Mucosa of rectum (tissue), 2 donors: ENCODE results near the gene RGS6.

Source experiments
- H3K27ac ChIP-seq, 2 donors: one replicate each; pipeline ENCODE4 v1.7.0; 2013; ENCODE audit warnings: inconsistent platforms in 2 of 2, low read depth in 2 of 2, low read length in 2 of 2
- H3K27me3 ChIP-seq, 2 donors: one replicate each; pipeline ENCODE4 v1.7.0; 2013; ENCODE audit warnings: low read length in 2 of 2; ENCODE audit not compliant: control insufficient read depth in 2 of 2, insufficient read depth in 2 of 2
- H3K36me3 ChIP-seq, 2 donors: one replicate each; pipeline ENCODE4 v1.7.0; 2013; ENCODE audit warnings: low read length in 2 of 2; ENCODE audit not compliant: control insufficient read depth in 2 of 2, insufficient read depth in 2 of 2
- H3K4me1 ChIP-seq, 2 donors: one replicate each; pipeline ENCODE4 v1.7.0; 2013; ENCODE audit warnings: low read length in 2 of 2, mild to moderate bottlenecking in 1 of 2; ENCODE audit not compliant: control insufficient read depth in 2 of 2, insufficient read depth in 2 of 2
- H3K4me3 ChIP-seq, 2 donors: one replicate each; pipeline ENCODE4 v1.7.0; 2013; ENCODE audit warnings: low read length in 2 of 2
- H3K9ac ChIP-seq, 2 donors: one replicate each; pipeline ENCODE4 v1.7.0; 2013; ENCODE audit warnings: low read length in 2 of 2, low read depth in 1 of 2, mild to moderate bottlenecking in 1 of 2
- H3K9me3 ChIP-seq, 2 donors: one replicate each; pipeline ENCODE4 v1.7.0; 2013; ENCODE audit warnings: low read length in 2 of 2; ENCODE audit not compliant: control insufficient read depth in 2 of 2
- donor health status: healthy.
- donor health status: Normal muscosa, but diverticular disease.

Gene RGS6

DNA sequence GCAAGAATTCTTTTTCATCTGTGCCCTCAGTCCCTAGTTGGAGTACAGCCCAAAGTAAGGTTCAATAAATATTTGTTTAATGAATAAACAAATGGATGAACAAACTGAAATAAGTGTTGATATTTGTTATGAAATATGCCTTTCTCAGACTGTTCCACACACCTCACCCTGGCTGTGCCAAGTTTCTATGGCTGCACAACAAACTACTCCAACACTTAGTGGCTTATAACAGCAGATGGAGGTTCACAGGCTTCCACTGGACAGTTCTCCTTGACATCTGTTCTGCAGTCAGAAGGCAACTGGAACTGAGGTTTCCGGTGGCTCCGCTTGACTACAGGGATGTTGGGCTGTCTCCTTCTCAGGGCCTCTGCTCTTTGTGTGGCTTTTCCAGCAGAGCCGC, 197.1 kb downstream of the RGS6 start:
- no peak overlapping the region for H3K9ac ChIP-seq
- H3K36me3 ChIP-seq = no peaks in the 10 kb centered on the region
- no peaks in the 10 kb centered on the region for H3K4me1 ChIP-seq
- H3K4me3 ChIP-seq = no peak overlapping the region
- H3K9me3 ChIP-seq = no peaks in the 10 kb centered on the region
- H3K27ac ChIP-seq = no peak overlapping the region
- no peaks in the 10 kb centered on the region for H3K27me3 ChIP-seq

DNA sequence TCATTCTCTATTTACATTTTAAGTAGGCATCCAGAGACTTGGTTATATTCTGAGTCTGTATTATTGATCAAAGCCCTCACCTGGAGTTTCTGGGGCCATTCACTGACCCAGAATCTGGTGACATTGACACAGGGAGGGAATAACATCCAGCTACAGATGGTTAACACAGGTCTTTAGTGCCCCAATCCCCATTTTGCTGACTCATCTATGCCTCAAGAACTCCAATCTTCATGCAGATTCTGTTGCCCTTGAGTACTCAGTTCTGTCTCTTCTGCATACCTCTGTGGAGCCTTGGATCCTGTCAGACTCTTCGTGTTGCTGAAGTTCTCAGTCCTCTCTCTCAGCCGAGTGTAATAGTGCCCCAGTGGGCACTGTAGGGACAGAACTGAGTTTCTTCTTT, 208.9 kb downstream of the RGS6 start:
- no peaks in the 10 kb centered on the region for H3K36me3 ChIP-seq
- no peaks in the 10 kb centered on the region for H3K9me3 ChIP-seq
- no peaks in the 10 kb centered on the region for H3K27me3 ChIP-seq
- H3K27ac ChIP-seq = no peak overlapping the region
- no peak overlapping the region for H3K9ac ChIP-seq
- H3K4me1 ChIP-seq = no peaks in the 10 kb centered on the region
- no peak overlapping the region for H3K4me3 ChIP-seq

DNA sequence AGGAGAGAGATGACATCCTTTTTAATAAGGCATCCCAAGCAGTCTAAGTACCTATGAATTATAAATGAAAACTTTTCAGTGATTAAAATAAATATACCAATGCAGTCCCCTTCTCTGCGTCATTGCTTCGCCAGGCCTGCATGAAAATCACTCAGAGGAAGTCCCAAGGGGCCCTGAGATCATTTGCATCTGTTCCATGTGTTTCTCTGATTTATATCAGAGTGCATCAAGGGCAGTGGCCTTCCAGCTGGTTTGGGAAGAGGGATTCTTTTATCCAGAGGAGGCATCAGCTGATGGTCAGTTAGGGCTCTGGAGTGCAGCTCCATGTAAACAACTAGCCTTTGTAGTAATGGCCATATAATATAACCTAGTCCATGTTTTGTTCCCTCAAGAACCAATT, 210.1 kb downstream of the RGS6 start:
- Histone ChIP-seq H3K27me3 (no peaks in the 10 kb centered on the region), H3K27ac (no peak overlapping the region), H3K9ac (no peak overlapping the region), H3K4me3 (no peak overlapping the region), H3K36me3 (no peaks in the 10 kb centered on the region), H3K9me3 (no peaks in the 10 kb centered on the region), H3K4me1 (no peaks in the 10 kb centered on the region)

DNA sequence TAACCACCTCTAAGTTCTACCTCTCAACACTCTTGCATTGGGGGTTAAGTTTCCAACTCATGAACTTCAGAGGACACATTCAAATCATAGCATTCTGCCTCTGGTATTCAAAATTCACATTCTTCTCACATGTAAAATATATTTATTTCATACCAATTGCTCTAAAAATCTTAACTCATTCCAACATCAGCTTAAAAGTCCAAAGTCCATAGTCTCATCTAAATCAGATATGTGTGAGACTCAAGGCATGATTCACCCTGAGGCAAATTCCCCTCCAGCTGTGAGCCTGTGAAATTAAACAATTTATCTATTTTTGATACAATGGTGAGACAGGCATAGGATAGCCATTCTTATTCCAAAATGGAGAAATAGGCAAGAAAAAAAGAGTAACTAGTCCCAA, 214.0 kb downstream of the RGS6 start:
- no peak overlapping the region for H3K4me3 ChIP-seq
- no peaks in the 10 kb centered on the region for H3K27me3 ChIP-seq
- H3K36me3 ChIP-seq = no peaks in the 10 kb centered on the region
- H3K9ac ChIP-seq = no peak overlapping the region
- H3K9me3 ChIP-seq = no peaks in the 10 kb centered on the region
- H3K4me1 ChIP-seq = no peaks in the 10 kb centered on the region
- H3K27ac ChIP-seq = no peak overlapping the region

DNA sequence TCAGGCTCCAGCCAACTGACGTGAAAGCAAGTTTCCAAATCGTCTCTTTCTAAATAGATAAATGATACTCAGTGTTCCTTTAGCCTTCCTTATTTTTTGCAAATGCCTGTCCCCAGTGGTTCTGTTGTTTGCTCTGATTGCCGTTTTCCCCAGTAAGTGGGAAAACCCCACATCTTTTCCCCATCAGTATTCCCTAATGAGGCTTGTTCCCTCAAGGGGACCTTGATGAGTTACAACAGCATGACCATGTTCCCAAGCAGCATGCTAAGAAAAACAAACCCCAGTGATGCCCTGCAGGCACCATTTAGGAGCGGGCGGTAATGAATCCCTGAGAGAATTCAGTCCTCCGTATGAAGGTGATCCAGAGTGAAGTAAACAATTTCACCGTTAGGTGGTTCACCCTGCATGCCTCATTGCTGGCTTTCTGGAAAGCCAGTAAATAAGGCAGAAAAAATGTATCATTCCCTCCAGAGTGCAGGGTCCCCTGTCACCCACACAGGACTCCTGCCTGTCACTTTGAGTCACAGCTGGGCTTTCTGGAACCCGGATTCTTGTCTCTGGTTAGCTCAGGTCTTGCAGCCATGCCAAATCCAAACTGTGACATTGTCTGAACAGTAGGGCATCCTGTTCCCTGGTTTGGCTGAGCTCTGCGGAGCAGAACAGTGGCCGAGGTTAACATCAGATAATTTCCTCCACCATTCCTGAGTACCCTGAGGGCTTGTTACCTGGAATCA, 222.6 kb downstream of the RGS6 start:
- no peak overlapping the region for H3K4me3 ChIP-seq

DNA sequence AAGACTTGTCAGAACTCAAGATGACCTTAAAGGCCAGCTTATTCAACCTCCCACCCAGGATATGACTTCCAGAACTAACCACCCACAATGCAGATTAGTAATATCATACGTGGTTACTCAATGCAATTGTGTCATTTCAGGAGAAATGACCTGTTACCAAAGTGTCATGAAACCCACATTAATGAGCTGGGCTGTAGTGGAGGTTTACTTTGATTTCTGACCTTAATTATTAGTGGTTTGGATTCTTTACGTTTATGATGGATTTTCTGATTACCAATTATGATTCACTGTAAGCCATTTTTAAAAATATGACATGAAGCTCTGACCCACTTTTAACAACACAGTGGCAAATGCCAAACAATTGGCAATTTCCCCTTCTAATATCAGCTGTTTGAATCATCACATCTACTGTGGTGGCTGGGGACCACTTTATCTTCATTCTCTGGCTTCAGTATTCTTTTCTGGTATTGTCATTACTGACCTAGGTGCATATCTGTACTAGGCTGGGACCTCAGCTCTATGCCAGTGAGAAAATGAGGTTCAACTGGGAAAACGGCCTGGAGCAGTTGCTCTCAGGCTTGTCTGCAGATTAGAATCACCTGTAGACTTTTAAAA, 223.3 kb downstream of the RGS6 start:
- no peaks in the 10 kb centered on the region for H3K27me3 ChIP-seq
- H3K36me3 ChIP-seq = no peaks in the 10 kb centered on the region
- no peak overlapping the region for H3K4me3 ChIP-seq
- no peaks in the 10 kb centered on the region for H3K9me3 ChIP-seq
- no peak overlapping the region for H3K9ac ChIP-seq
- no peaks in the 10 kb centered on the region for H3K4me1 ChIP-seq
- H3K27ac ChIP-seq = no peak overlapping the region

More for the DNA sequence above, 222.6 kb downstream of the RGS6 start:
- Histone ChIP-seq H3K27ac (no peak overlapping the region), H3K4me1 (no peaks in the 10 kb centered on the region), H3K27me3 (no peaks in the 10 kb centered on the region), H3K9me3 (no peaks in the 10 kb centered on the region), H3K36me3 (no peaks in the 10 kb centered on the region), H3K9ac (no peak overlapping the region)

DNA sequence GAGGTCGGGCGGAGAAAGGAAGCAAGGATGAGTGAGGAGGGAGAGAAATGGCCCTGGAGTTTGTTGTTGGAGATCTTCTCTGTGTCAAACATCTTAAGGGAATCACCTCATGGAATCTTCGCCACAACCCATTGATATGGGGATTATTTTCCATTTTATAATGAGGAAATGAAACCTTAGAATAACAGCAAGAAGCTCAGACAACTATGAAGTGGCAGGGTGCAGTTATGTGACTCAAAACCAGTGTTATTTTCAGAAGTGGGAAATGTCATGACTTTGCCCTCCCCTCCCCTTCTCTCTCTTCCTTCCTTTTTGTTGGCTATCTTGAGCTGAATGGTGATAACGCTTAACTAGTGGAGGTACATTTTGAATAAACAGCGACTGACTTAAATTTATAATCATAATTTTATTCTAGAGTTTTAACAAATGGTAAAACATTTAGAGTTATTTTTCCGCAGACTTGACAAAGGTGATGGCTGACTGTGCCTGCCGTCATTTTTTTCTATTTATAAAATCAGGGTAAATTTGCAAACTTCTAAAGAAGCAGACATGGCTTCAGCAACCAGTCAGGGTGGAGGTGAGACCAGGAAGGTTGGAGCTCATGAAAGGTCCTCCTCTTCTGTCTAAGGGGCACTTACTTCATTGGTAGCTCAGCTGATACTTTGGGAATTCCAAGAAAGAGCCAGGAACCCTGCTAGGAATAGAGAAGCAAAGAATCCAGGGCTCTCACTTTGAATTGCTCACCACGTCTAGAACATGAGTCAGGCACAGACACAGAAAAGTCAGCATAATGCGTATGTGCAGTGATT, 232.4 kb downstream of the RGS6 start:
- H3K27ac ChIP-seq = no peak overlapping the region
- H3K9me3 ChIP-seq = no peaks in the 10 kb centered on the region
- H3K36me3 ChIP-seq = no peaks in the 10 kb centered on the region
- H3K9ac ChIP-seq = no peak overlapping the region
- H3K4me3 ChIP-seq = no peak overlapping the region
- H3K27me3 ChIP-seq = no peaks in the 10 kb centered on the region
- no peaks in the 10 kb centered on the region for H3K4me1 ChIP-seq

DNA sequence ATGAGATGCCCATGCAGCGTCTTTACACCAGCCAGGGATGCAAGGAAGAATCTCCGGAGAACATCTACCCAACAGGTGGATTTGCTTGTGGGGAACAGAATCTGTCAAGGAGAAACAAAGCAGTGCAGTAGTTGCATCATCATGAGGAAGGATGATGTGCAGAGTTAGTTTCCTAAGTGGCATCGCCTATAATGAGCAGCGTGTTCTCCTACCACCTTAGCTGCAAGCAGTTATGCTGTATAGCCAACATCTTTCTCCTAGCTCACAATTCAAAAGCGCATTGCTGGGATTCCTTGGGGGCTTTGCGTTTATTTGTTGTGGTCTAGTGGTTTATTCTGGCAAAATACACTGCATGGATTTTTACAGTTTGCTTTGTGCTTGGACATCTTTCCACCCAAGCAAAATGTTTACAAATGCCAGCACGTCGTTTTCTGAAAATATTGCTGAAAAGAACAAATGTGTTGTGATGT, 233.0 kb downstream of the RGS6 start:
- no peaks in the 10 kb centered on the region for H3K9me3 ChIP-seq
- no peak overlapping the region for H3K4me3 ChIP-seq
- H3K27ac ChIP-seq = no peak overlapping the region
- H3K4me1 ChIP-seq = no peaks in the 10 kb centered on the region
- no peak overlapping the region for H3K9ac ChIP-seq
- no peaks in the 10 kb centered on the region for H3K36me3 ChIP-seq
- no peaks in the 10 kb centered on the region for H3K27me3 ChIP-seq

DNA sequence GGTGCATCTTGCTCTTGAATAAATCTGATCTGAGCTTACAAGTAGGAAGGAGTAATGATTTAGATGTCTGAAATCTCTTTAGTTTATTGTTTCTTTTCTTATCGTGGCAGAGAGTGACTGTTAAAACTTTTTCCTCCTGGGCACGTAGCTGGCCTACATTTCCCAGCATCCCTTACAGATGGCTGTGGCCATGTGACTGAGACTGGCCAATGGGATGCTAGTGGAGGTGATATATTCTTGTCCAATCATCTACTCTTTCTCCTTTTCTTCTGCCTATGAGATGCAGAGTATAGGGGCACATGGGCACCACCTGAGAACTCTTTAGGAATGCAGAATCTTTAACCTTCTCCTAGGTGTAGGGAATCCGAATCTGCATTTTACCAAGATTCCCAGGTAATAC, 237.3 kb downstream of the RGS6 start:
- Histone ChIP-seq H3K36me3 (no peaks in the 10 kb centered on the region), H3K27me3 (no peaks in the 10 kb centered on the region), H3K4me3 (no peak overlapping the region), H3K27ac (no peak overlapping the region), H3K4me1 (no peaks in the 10 kb centered on the region), H3K9ac (no peak overlapping the region), H3K9me3 (peaks cover 0 to 3% of the 10 kb centered on the region in 2 donors)

DNA sequence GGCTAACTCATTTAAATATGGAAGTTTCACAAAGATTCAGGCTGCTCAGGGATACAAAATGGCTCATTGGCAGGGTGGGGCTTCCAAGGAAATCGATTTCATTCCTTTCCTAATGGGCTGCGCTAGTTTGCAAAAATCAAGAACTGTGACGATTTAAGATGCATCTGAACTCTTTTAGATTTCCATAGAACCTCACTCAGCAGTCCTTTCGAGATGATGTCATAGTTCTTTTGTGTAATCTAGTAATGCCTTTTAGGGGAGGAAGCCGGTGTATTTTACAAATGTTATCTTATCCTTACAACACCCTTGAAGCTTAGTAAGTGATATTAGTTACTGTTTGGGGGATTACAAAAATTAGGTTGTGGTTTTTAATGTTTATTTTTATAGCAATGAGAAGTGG, 239.8 kb downstream of the RGS6 start:
- no peaks in the 10 kb centered on the region for H3K27me3 ChIP-seq

More for the DNA sequence above, 239.8 kb downstream of the RGS6 start:
- Histone ChIP-seq H3K36me3 (no peaks in the 10 kb centered on the region), H3K27ac (no peak overlapping the region), H3K9me3 (peaks cover 0 to 3% of the 10 kb centered on the region in 2 donors), H3K9ac (no peak overlapping the region), H3K4me1 (no peaks in the 10 kb centered on the region), H3K4me3 (no peak overlapping the region)
